HS-27A (cell line): ENCODE results near the gene CCN5.
"Not testable (repeated sequence)": the region's sequence is repeated elsewhere in the genome, so short reads cannot be mapped to it uniquely, and the experiment has no call there.

Source experiments
- DNase-seq: peaks from one replicate; pipeline ENCODE4 v3.0.0-alpha.2; 2012; ENCODE audit warnings: low read depth, missing footprints

The CCN5 gene

DNA sequence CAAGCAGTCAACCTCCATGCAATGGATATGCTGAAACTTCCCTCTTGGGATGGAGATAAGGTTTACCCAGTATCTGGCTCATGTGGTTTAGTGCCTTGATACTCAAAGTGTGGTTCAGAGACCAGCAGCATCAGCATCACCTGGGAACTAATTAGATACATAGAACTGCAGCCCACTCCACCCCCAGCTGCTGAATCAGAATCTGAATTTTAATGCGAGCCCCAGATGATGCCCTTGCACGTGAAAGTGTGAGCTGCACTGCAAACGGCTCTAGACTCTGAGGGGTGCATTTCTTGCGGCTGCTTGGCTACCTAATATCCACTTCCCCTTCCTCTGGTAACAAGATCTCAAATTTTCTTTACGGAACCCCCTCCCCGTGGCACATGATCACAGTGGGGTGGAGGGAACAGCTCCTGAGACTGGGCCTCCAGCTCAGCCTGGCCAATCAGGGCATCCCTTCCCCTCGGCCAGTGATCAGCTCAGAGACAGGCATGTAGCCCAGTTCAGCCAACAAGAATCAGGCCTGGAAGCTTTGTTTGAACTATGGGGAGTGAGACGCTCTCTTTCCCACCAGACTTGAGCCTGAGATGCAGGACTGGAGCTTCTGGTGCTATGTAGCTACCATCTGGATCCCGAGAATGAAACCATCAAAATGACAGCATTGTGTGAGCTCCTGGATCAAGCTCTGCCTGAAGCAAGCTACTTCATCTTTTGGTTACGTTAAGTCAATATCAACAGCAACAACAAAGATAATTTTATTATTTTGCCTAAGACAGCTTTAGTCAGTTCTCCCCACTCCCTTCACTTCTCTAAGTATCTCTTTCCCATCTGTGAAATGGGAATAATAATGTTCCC is 43.3 kb downstream of the CCN5 start:
- no peak for DNase-seq

DNA sequence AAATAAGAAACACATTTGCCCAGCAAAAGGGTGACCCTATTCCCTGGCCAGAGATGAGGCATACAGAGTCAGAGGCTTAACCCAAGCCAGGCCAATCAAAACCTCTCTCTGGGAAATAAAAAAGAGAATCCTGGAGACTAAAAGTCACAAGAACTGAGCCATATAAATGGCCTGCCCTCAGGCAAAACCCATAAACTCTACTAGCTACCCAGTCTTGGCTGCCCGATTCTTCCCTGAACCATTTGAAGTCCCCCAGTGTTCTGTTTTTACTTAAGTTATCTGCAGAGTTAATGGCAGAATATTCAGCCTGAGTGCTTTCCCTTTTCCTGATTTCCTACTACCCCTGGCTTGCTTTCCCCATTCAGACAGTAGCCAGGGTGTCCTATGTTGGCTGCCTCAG is 44.4 kb downstream of the CCN5 start:
- no peak for DNase-seq

DNA sequence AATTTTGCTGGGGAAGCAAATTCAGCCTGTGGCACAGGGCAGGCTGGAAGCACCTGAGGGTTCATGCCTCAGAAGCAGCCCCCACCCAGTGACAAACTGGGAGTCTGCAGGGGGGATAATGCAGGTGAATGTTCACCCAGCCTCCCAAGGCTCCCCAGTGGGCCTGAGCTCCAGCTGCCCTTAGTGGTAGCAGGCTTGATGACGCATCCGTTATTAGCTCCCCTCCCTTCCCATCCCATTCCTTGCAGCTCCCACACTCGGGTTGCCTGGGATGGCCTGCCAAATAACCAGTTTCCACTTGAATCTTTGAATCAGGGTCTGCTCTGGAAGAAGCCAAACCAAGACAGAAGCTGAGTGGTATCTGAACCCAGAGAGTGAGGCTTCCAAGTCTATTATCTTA is 46.3 kb downstream of the CCN5 start:
- DNase-seq, result no peak

DNA sequence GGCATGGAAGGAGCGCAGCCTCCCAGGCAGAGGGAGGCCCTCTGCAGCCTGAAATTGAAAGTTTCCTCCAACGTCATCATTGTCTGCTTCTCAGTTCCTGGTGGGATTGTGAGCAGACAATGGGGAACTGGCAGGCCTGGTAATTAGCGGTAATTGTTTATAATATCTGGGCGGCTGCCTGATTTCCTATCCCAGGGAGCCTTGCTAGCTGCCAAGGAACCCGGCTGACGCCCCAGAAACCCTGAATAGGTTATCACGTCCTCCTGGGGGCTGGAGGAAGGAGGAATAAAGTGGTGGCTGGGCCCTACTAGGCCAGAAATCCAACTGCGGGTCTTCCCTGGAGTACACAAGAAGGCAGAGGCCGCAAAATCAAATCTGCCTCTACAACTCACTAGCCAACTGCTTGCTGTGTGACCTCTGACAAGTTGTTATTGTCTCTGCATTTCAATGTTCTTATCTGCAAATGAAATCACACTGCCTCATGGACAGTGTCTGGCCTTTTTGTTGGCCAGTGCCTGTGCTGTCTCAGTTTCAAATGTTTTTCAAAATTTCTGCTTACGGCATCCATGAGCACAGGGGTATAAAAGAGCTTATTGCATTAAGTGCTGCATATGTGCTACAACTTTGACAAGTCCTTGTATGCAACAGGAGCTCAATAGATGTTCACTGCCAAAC is 47.4 kb downstream of the CCN5 start:
- DNase-seq, result no peak

DNA sequence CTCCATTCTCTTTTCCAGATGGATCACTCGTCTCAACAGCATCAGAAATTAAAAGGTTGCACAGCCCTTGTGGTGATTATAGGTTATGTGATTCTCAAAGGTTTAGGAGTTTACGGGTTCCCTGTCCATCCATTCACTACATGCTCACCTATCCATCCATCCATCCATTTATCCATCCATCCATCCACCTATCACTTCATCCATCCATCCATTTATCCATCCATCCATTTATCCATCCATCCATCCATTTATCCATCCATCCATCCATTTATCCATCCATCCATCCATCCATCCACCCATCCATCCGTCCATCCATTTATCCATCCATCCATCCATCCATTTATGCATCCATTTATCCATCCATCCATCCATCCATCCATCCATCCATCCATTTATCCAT is 48.6 kb downstream of the CCN5 start:
- DNase-seq, result not testable (repeated sequence)

- DNase-seq, result no peak
Observed at GRCh38 chr20:44765091-44765490, 49.9 kb downstream of the CCN5 start.

GRCh38 chr20:44765701-44766347 is 50.7 kb downstream of the CCN5 start:
- no peak for DNase-seq

- no peak for DNase-seq
Observed at GRCh38 chr20:44768256-44768655, 53.1 kb downstream of the CCN5 start.

DNA sequence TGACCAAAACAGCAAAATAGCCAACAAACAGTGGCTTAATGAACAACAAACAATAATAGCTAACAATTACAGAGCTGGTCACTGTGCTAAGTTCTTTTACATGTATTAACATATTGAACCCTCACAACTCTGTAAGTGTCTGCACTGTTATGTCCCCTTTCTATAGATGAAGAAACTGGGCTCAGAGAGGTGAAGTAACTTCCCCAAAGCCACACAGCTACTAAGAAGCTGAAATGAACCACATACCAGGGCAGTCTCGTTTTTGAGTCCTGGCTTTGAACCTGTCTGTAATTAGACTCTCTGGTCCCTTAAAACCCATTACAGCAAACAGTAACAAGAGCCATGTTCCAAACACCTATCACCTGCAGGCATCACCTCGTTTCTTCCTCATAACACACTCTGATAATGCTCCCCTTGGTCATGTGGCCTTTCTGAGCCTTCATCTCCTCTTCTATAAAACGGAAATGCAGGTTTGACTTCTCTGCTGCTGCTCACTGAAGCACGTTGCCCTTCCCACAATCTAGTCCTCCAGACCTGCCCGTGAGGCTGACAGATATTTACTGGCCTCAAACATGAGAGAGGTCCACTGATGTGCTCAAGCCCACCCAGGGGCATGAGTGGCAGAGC is 53.8 kb downstream of the CCN5 start:
- DNase-seq, result no peak

GRCh38 chr20:44769481-44769863 is 54.3 kb downstream of the CCN5 start:
- no peak for DNase-seq

DNA sequence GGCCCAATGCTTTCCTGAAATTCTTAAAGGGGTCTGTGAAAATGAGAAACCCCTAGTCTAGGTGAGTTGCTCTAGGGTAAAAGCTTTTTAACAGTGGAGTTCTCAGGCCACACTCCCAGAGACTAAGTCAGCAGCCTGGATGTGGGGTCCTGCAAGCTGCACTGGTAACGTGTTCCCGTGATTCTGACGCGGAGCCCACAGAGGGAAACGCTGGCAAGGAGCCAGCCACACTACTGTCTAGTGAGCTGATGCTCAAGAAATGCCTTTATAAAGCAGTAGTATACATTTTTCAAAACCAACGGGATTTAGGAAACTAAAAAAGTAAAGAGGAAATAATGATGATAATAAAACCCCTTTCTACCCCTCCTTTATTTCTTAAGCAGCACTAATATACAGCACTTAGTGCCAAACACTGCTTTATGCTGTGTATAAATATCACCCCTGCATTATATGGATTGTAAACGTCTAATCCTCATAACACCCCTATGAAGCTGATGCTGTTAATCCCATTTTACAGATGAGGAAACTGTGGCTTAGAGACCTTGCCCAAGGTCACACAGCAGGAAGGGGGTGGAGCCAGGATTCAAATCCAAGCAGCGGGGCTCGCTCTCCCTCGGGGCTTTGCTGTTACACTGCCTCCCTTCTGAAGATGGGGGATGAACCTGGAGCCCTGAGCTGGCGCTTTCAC is 55.5 kb downstream of the CCN5 start:
- DNase-seq, result no peak

DNA sequence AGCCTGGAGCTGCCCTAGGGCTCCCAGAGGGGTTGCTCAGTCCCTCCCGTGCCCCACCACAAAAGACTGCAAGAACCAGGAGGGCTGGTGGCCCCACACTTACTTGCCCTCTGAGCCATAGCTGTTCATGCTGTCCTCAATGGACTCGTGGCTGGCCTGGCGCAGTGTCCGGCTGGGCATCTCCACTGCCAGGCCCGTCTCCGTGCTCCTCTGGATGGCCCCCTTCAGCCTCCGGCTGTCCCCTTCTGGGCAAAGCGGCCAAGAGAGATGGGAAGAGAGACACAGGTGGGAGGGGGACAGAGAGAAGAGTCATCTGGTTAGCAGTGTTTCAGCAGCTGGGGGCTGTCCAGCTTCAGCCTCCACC is 56.0 kb downstream of the CCN5 start:
- DNase-seq, result no peak

- no peak for DNase-seq
Observed at GRCh38 chr20:44772636-44773035, 57.5 kb downstream of the CCN5 start.

DNA sequence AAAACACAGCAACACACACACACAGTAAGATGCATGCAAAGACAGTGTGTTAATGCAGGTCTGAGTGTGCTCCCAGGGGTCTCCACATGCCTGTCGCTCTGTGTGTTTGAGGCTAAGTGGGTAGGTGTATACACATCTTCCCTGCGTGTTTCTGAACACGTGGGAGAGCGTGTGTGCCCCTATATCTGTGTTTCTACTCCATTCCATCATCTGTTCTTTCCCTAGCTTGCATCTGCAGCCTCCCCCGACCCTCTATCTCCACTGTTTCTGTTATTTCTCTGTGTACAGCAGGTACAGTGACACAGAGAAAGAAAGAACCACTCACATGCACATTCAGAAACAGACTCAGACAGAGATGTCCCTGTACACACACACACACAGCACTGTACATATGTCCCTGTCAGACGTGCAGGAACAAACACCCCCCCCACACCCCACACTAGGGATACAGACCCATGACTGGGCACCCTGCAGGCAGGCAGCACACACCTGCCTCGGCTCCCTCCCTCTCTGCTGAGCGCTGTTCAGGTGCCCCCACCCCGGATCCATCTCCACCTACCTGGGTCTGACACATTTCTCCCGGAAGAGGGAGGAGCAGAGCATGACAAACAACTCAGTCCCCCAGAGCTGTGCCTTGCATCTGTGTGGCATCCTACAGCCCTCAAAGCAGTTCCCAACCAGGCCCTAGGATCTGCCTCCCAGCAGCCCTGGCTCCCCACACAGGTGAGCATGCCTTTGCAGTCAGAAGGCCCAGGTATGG is 58.1 kb downstream of the CCN5 start:
- DNase-seq, result no peak

GRCh38 chr20:44776980-44777379 is 61.8 kb downstream of the CCN5 start:
- no peak for DNase-seq
